ENCODE measurements around the gene HCFC1R1.

The HCFC1R1 gene

GRCh38 chr16:3036726-3037315 is 13.1 kb upstream of the HCFC1R1 start, which contains the start of gene BICDL2:
TSS of gene BICDL2 (minus strand) at chr16:3036944. CDS start at chr16:3035496, 1,448 bp downstream.
- ATAC-seq (replicated peaks) = peak; percentile 24
- Mint-ChIP-seq H3K4me1 (ENCODE audit: low read depth in 2 of 2) (peaks cover 11 to 19% of the 10 kb centered on the region in 2 donors), H3K27ac (no peak within 1 kb of the TSS), H3K9me3 (no peaks in the 10 kb centered on the region), H3K27me3 (peaks cover 72 to 94% of the 10 kb centered on the region in 2 donors), H3K4me3 (peak within 1 kb of the TSS; percentile 51 to 68), H3K36me3 (ENCODE audit: insufficient read depth) (no peaks in the 10 kb centered on the region)
- no peak for DNase-seq

GRCh38 chr16:3035972-3036725 is 12.4 kb upstream of the HCFC1R1 start:
- Mint-ChIP-seq H3K9me3 (no peaks in the 10 kb centered on the region), H3K36me3 (ENCODE audit: insufficient read depth) (no peaks in the 10 kb centered on the region), H3K27ac (no peak overlapping the region), H3K4me1 (ENCODE audit: low read depth in 2 of 2) (peaks cover 11 to 19% of the 10 kb centered on the region in 2 donors), H3K4me3 (peak overlapping the region in 1 of 2 donors; percentile 28), H3K27me3 (peaks cover 72 to 98% of the 10 kb centered on the region in 2 donors)
- DNase-seq = no peak
- peak; percentile 17 for ATAC-seq (replicated peaks)

GRCh38 chr16:3035289-3035971 is 11.7 kb upstream of the HCFC1R1 start:
- H3K4me1 Mint-ChIP-seq (ENCODE audit: low read depth in 2 of 2) = peaks cover 11 to 19% of the 10 kb centered on the region in 2 donors
- peaks cover 72 to 98% of the 10 kb centered on the region in 2 donors for H3K27me3 Mint-ChIP-seq
- DNase-seq (no peak), ATAC-seq (replicated peaks) (no peak)
- no peaks in the 10 kb centered on the region for H3K36me3 Mint-ChIP-seq (ENCODE audit: insufficient read depth)
- peak overlapping the region in 1 of 2 donors; percentile 28 for H3K4me3 Mint-ChIP-seq
- no peak overlapping the region for H3K27ac Mint-ChIP-seq
- H3K9me3 Mint-ChIP-seq = no peaks in the 10 kb centered on the region

GRCh38 chr16:3032624-3033023 is 8.9 kb upstream of the HCFC1R1 start:
- no peak overlapping the region for H3K27ac Mint-ChIP-seq
- peaks cover 27 to 38% of the 10 kb centered on the region in 2 donors for H3K4me1 Mint-ChIP-seq (ENCODE audit: low read depth in 2 of 2)
- H3K36me3 Mint-ChIP-seq (ENCODE audit: insufficient read depth) = no peaks in the 10 kb centered on the region
- peaks cover 61 to 92% of the 10 kb centered on the region in 2 donors for H3K27me3 Mint-ChIP-seq
- no peaks in the 10 kb centered on the region for H3K9me3 Mint-ChIP-seq
- no peak for ATAC-seq (replicated peaks)
- H3K4me3 Mint-ChIP-seq = no peak overlapping the region
- no peak for DNase-seq

GRCh38 chr16:3030222-3031212 is 6.8 kb upstream of the HCFC1R1 start:
- DNase-seq (no peak), ATAC-seq (replicated peaks) (no peak)
- Mint-ChIP-seq H3K9me3 (no peaks in the 10 kb centered on the region), H3K27ac (peak overlapping the region in 1 of 2 donors; percentile 62), H3K4me3 (peak overlapping the region; percentile 44 to 62), H3K27me3 (peaks cover 47 to 74% of the 10 kb centered on the region in 2 donors), H3K36me3 (ENCODE audit: insufficient read depth) (peaks cover 4% of the 10 kb centered on the region), H3K4me1 (ENCODE audit: low read depth in 2 of 2) (peaks cover 19 to 29% of the 10 kb centered on the region in 2 donors)

DNA sequence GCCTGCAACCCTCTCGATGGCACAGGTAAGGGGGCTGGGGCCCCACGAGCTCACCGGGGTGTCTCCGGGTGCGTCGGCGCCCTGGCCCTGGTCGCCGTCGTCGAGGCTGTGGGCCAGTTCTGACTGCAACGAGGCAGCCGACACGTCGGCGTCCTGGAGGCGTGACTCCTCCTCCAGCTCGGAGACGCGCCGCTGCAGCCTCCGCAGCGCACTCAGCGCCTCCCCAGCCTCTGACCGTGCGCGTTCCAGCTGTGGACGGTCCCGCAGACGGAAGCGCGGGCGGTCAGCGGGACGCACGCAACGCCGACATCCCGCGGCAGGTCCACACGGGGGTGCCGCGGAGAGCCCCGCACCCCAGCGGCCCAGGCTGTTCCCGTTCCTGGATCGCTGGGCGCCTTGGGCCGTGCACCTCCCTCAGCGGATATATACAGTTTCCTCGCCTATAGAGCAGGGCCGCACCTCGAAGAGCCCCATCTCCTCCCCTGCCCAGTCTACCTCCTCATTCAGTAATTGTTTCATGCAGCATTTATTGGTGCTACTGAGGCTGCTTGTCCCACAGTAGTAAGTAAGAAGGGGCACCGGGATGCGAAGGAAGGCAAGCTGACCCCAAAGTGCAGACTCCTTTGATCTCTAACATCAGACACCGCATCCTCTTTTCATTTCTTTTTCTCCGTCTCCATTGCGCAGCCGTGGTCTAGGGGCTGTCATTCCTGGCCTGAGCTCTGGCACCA is 5.9 kb upstream of the HCFC1R1 start:
- Mint-ChIP-seq H3K36me3 (ENCODE audit: insufficient read depth) (peaks cover 11% of the 10 kb centered on the region), H3K4me3 (peak overlapping the region; percentile 44 to 62), H3K4me1 (ENCODE audit: low read depth in 2 of 2) (peaks cover 20 to 27% of the 10 kb centered on the region in 2 donors), H3K9me3 (no peaks in the 10 kb centered on the region), H3K27ac (no peak overlapping the region), H3K27me3 (peaks cover 41 to 65% of the 10 kb centered on the region in 2 donors)
- ATAC-seq (replicated peaks) (peak; percentile 22), DNase-seq (no peak)

GRCh38 chr16:3028716-3029319 is 5.1 kb upstream of the HCFC1R1 start:
- peaks cover 32 to 57% of the 10 kb centered on the region in 2 donors for H3K27me3 Mint-ChIP-seq
- H3K27ac Mint-ChIP-seq = no peak overlapping the region
- ATAC-seq (replicated peaks) (no peak), DNase-seq (no peak)
- H3K4me1 Mint-ChIP-seq (ENCODE audit: low read depth in 2 of 2) = peaks cover 24 to 31% of the 10 kb centered on the region in 2 donors
- no peaks in the 10 kb centered on the region for H3K9me3 Mint-ChIP-seq
- H3K36me3 Mint-ChIP-seq (ENCODE audit: insufficient read depth) = peaks cover 16% of the 10 kb centered on the region
- peak overlapping the region; percentile 44 to 62 for H3K4me3 Mint-ChIP-seq

GRCh38 chr16:3027983-3028715 is 4.4 kb upstream of the HCFC1R1 start:
- Mint-ChIP-seq H3K9me3 (no peaks in the 10 kb centered on the region), H3K4me1 (ENCODE audit: low read depth in 2 of 2) (peaks cover 27 to 36% of the 10 kb centered on the region in 2 donors), H3K36me3 (ENCODE audit: insufficient read depth) (peaks cover 22% of the 10 kb centered on the region), H3K27me3 (peaks cover 26 to 50% of the 10 kb centered on the region in 2 donors), H3K4me3 (peak overlapping the region; percentile 55 to 58), H3K27ac (no peak overlapping the region)
- peak; percentile 41 for ATAC-seq (replicated peaks)
- DNase-seq = peak; percentile 75 to 80 (median 79)

DNA sequence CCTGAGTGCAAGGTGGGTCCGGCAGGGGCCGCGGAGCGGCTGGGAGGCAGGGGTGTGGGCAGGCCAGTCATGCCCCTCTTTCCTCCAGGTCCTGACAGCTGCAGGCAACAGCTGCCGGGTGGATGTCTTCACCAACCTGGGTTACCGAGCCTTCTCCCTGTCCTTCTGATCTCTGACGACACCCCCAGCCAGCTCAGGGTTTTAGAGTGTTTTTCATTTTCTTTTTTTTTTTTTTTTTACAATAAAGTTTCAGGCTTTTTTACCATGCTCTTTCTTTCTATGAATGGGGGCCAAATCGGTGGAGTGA is 3.7 kb upstream of the HCFC1R1 start:
- no peak overlapping the region for H3K27ac Mint-ChIP-seq
- no peak overlapping the region for H3K4me3 Mint-ChIP-seq
- H3K9me3 Mint-ChIP-seq = no peaks in the 10 kb centered on the region
- peaks cover 22% of the 10 kb centered on the region for H3K36me3 Mint-ChIP-seq (ENCODE audit: insufficient read depth)
- peaks cover 34 to 39% of the 10 kb centered on the region in 2 donors for H3K4me1 Mint-ChIP-seq (ENCODE audit: low read depth in 2 of 2)
- DNase-seq = no peak
- peaks cover 19 to 43% of the 10 kb centered on the region in 2 donors for H3K27me3 Mint-ChIP-seq
- no peak for ATAC-seq (replicated peaks)

DNA sequence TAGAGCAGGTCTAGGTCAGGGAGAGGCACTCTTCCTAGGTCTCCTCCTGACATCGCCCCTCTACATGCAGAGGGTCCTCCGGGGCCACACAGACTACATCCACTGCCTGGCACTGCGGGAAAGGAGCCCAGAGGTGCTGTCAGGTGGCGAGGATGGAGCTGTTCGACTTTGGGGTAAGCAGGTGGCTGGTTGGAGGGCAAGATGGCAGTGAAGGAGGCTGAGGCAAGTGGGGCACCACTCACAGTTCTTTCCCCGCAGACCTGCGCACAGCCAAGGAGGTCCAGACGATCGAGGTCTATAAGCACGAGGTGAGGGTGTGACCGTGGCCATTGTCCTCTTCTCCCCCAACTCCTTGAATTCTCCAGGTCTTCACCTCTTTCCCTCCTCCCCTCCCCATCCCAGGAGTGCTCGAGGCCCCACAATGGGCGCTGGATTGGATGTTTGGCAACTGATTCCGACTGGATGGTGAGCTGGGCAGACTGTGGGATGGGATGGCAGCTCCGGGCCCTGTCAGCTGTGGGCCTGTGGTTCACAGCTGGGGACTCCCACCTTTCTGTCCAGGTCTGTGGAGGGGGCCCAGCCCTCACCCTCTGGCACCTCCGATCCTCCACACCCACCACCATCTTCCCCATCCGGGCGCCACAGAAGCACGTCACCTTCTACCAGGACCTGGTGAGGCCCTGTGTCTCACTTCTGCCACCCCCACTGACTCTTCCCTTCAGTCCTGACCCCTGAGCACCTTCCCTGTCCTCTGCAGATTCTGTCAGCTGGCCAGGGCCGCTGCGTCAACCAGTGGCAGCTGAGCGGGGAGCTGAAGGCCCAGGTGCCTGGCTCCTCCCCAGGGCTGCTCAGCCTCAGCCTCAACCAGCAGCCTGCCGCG is 3.1 kb upstream of the HCFC1R1 start:
- DNase-seq (no peak), ATAC-seq (replicated peaks) (no peak)
- peaks cover 40 to 43% of the 10 kb centered on the region in 2 donors for H3K4me1 Mint-ChIP-seq (ENCODE audit: low read depth in 2 of 2)
- peaks cover 15 to 37% of the 10 kb centered on the region in 2 donors for H3K27me3 Mint-ChIP-seq
- H3K36me3 Mint-ChIP-seq (ENCODE audit: insufficient read depth) = peaks cover 25% of the 10 kb centered on the region
- no peak overlapping the region for H3K27ac Mint-ChIP-seq
- H3K4me3 Mint-ChIP-seq = no peak overlapping the region
- no peaks in the 10 kb centered on the region for H3K9me3 Mint-ChIP-seq

DNA sequence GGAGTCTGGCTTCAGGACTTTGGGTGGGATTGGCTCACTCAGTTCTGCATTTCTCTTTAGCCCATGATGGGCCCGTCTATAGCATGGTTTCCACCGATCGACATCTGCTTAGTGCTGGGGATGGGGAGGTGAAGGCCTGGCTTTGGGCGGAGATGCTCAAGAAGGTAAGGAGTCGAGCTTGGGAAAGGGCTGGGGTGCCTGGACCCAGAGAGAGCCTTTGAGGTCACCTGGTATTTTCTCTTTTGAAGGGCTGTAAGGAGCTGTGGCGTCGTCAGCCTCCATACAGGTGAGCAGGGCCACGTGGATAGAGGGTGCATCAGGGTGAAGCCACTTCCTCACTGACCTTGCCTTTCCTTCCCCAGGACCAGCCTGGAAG is 2.2 kb upstream of the HCFC1R1 start:
- Mint-ChIP-seq H3K27me3 (peaks cover 15 to 28% of the 10 kb centered on the region in 2 donors), H3K27ac (no peak overlapping the region)
- no peak for ATAC-seq (replicated peaks)

More for the DNA sequence above, 2.2 kb upstream of the HCFC1R1 start:
- no peak overlapping the region for H3K4me3 Mint-ChIP-seq
- peaks cover 26% of the 10 kb centered on the region for H3K36me3 Mint-ChIP-seq (ENCODE audit: insufficient read depth)
- DNase-seq = no peak
- H3K4me1 Mint-ChIP-seq (ENCODE audit: low read depth in 2 of 2) = peaks cover 48 to 51% of the 10 kb centered on the region in 2 donors
- H3K9me3 Mint-ChIP-seq = no peaks in the 10 kb centered on the region
